Stimulated activated CD4-positive, alpha-beta T cell treated with anti-CD3 and anti-CD28 coated beads, Interleukin-4, amount 100 ng/mL, for 4 hours (primary cell): ENCODE results near the gene TAF9.
A peak's percentile ranks its signal among the peaks of the same experiment; 100 is the strongest.
"Not testable (repeated sequence)": the region's sequence is repeated elsewhere in the genome, so short reads cannot be mapped to it uniquely, and the experiment has no call there.

Source experiments
- DNase-seq, 2 experiments: peaks; one replicate each; pipeline ENCODE4 v3.0.0-alpha.2; 2020

Gene TAF9, protein sequence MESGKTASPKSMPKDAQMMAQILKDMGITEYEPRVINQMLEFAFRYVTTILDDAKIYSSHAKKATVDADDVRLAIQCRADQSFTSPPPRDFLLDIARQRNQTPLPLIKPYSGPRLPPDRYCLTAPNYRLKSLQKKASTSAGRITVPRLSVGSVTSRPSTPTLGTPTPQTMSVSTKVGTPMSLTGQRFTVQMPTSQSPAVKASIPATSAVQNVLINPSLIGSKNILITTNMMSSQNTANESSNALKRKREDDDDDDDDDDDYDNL

DNA sequence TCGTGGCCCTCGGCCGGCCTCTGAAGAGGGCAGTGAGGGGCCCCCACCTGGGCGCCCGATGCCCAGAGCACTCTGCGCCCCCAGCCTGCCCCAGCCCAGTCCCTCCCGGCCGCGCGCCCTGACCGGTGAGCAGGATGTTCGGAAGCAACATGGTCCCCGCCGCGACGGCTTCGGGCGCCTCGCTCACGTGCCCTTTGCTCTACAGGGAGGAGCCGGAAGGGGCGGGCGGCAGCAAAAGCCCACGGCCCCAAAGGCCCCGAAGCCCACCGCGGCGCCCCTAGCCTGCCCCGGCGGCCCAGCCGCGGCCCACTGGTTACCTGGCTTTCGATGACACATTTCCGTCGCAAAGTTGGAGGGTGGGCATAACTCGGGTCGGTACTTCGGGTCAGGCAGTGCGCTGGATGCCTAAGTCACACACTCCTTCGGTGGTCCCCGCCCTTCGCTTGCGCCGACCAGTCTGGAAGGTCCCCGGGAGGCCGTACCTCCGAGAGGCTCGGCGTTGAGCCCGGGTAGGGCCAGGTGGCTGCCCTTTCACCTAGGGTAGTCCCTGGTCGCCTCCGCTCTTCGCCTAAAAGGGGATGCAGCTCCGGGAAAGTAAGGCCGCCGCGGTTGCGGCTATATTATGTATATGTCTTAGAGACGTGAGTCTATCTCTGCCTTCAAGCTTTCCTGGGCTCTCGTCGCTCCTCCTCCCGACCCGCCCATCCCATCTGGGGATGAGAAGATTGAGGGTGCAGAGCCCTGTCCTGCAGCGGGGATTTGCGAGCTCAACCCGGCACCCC is at the start of gene TAF9, which contains the start of the genes AK6 and RAD17:
Gene TAF9, minus strand, starts transcription at position 181 of the 782 bp plus-strand sequence. CDS start 3,783 bp downstream, outside the sequence.
Gene AK6, minus strand, starts transcription at position 181 of the 782 bp plus-strand sequence. Its CDS starts 30 bp downstream, at position 151.
Gene RAD17, plus strand, starts transcription at position 479 of the 782 bp plus-strand sequence. CDS start 2,391 bp downstream, outside the sequence.
- peak; percentile 87 to 88 for DNase-seq

DNA sequence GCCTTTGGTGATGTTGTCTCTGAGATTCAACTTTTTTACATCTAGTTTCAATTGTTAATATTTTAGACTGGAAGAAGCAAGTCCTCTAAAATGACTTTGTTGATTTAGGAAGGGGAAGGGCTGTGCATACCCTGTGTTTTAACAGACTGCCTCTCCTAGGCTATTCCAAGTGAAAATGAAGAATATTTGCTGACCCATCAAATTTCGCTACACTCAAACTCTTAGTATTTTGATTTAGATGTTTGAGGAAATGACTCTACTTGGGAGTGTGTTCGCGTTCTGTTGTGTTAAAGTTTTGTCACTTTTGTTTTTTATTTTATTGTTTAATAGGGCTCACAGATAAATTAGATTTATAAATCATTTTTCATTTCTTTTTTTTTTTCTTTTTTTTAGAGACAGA is 49.2 kb upstream of the TAF9 start:
- no peak for DNase-seq

DNA sequence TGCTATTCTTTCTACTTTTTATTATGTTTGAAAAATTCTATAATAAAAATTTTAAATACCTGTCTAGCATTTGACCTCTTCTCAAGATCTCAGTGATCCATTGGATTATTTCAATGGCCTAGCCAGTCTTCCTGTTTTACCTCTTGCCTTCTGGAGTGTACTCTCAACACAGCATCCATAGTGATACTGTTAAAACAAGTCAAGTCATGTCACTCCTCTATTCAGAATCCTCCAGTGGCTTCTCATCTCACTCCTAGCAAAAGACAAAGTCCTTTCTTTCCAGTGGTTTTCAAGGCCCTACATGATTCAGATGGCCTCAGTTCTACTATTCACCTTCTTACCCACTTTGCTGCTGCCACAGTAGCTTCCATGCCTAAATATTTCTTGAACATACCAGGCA is 47.4 kb upstream of the TAF9 start:
- DNase-seq, result no peak

DNA sequence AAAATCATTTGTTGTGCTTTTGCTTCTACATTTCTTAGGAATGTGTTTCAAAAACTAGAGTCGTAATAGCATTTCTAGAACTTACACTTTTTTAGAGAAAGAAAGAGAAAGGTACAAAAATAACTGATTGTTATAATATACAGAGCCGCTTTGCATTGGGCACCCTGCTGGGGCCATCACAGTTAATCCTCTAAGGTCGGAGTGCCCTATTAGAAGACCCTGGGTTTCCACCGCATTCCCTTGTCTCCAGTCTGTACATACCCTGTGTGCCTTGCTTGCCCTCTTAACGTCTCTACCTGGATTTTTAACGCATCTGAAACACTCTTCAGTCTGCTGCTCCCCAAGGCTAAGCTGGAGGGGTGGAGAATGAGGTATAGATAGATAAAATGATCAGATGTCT is 46.9 kb upstream of the TAF9 start:
- DNase-seq, result no peak

DNA sequence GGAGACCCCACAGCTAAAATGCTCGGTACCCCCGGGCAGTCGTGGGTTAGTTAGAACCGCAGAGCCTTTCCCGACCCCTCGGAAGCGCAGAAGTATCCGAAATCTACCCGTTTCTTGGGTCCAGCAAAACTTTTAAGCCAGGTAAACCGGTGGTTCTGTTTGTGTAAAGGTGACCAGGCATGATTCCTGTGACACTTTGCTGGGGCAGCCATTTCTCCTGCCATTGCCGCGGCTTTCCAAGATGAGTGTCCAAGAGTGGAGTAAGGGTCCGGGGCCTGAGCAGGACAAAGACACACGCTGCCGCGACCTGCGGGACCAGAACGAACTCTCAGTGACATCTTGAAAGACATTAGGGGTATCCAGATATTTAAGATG is 46.3 kb upstream of the TAF9 start:
- no peak for DNase-seq

DNA sequence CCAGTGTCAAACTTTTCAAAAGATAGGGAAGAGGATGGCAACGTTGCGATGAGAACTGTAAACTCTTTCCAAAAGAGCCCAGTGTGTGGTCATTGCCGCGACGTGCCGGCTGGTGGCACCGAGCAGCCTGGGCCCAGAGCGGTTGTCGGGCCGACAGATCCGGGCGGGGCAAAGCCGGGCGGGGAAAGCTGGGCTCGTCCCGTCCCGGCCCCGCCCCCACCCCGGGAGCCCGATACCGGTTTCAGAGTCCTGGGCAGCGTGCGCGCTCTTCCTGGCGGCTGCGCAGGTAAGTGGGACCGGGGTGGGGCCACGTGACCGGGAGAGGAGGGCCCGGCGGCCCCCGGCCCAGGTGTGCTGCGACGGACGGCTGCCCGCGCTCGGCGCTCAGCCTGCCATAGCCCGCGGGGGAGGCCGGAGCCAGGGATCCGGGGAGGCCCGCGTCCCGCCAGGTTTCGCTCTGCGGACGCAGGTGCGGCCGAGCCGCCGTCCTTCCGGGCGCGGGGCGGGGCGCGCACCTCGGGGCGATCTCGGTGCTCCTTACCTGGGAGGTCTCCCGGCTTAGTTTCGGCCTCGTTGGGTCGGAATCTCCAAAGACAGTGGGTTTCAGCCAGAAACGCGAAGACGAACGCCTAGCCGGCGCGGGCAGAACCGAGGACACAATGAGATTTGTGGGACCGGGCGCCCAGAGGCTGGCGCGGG is 45.7 kb upstream of the TAF9 start, which contains the start of gene MARVELD2:
Gene MARVELD2, plus strand, starts transcription at position 232 of the 699 bp plus-strand sequence. CDS start 4,270 bp downstream, outside the sequence.
- DNase-seq, result peak; percentile 36 to 49

DNA sequence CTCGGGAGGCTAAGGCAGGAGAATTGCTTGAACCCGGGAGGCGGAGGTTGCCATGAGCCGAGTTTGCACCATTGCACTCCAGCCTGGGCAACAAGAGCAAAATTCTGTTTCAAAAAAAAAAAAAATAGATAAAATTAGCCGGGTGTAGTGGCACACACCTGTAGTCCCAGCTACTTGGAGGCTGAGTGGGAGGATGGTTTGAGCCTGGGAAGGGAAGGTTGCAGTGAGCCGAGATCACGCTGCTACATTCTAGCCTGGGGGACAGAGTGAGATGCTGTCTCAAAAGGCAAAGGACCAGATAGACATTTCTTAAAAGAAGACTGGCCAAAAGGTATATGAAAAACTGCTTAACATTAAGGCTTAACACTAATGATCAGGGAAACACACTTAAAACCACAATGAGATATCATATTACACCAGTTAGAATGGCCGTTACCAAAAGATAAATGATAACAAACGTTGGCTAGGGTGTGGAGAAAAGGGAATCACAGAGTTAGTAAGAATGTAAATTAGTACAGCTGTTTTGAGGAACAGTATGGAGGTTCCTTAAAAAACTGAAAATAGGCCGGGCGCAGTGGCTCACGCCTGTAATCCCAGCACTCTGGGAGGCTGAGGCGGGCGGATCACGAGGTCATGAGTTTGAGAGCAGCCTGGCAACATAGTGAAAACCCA is 35.5 kb upstream of the TAF9 start:
- DNase-seq, result no peak

DNA sequence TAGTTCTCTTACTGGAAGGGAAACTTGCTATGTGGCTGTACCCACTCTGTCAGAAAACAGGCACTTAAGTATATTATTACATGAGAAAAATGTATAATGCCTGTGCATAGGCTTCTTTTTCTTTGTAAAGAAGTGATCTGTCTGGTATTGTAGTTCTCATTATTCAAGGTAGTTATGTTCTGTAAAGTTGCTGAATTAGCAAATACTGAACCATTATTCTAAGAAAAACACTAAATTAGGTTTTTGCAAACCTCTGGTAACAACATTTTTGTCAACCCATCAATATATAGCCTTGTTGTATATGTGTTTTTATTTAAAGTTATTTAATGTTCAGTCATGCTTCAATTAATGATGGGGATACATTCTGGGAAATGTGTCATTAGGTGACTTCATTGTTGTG is 9.1 kb upstream of the TAF9 start:
- DNase-seq, result no peak

DNA sequence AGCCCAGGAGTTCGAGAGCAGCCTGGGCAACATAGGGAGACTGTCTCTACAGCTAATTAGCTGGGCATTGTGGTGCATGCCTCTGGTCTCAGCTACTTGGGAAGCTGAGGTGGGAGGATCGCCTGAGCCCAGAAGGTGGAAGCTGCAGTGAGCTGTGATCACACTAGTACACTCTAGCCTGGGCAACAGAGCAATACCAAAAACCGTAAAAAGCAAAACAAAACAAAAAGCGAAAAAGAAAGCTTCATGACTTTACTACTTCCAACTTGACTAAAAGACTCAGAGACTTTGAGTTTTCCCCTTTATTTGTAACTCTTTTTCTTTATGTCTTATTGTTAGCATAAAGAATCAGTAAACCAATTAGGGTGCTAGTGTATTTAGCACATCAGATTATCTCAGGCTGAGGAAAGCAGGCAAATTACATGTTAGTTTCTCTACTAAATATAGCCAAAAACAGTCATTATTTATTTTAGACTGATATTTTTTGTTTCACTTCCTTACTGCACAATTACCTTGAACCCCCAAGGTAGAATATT is 5.7 kb upstream of the TAF9 start:
- no peak for DNase-seq

DNA sequence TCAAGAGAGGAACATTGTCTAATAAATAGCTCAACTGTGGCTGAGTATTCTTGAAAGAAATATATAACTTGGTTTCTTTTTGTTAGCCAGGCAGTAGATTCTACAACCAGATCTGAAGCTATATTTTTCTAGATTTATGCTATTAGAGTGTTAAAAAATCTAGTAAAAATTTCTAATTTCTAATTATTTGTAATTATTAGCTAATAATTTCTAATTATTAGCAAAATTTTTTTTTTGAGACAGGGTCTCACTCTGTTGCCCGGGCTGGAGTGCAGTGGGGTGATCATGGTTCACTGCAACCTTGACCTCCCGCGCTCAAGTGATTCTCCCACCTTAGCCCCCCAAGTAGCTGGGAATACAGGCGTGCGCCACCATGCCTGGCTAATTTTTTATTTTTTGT is 3.1 kb upstream of the TAF9 start:
- no peak for DNase-seq

DNA sequence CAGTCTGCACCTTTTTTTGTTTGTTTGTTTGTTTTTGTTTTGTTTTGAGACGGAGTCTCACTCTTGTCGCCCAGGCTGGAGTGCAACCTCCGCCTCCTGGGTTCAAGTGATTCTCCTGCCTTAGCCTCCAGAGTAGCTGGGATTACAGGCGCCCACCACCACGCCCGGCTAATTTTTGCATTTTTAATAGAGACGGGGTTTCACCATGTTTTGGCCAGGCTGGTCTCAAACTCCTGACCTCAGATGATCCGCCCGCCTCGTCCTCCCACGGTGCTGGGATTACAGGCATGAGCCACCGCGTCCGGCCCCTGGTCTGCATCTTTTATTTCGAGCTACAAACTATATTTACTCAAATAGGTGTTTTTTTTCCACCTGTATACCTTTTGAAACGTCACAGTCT is 1.0 kb upstream of the TAF9 start:
- DNase-seq, result not testable (repeated sequence)

DNA sequence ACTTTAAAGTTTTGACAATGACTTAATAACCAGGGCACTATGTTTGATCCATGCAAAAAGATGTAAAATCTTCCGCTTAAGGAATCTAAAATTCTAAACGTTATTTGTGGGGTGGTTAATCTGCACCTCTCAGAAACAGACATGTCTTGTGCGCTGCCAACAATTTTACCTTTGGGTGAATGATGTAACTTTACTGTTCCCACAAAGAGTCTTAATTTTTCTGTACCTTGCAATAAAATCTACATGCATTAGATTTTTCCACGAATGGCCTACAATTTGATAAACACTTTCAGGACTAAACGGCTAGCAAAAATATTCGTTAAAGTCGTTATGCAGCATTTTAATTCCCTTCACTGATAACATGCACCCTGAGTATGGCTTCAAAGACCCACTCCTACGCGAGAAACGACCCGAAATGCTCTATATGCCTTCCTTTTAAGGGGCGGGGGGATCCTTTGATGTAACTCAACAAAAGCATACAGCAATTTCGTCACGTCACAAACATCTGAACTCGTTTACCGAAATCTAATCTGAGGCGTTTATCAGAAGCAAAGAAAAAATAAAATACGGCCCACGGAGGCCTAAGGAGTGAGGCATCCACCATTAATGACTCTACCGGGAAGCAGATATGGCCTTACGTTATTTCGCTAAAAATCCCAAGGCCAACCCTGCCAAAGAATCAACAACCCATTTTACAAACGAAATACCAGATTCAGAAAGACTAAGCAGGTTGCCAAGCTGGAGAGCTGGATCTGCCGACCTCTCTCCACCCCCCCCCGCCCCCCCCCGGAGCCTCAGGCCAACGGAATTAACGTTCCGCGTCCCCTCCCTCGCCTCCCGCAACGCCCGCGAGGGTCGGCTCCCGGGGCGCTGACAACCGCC is 621 bp downstream of the TAF9 start:
- peak in 1 of 2 experiments; percentile 42 for DNase-seq

DNA sequence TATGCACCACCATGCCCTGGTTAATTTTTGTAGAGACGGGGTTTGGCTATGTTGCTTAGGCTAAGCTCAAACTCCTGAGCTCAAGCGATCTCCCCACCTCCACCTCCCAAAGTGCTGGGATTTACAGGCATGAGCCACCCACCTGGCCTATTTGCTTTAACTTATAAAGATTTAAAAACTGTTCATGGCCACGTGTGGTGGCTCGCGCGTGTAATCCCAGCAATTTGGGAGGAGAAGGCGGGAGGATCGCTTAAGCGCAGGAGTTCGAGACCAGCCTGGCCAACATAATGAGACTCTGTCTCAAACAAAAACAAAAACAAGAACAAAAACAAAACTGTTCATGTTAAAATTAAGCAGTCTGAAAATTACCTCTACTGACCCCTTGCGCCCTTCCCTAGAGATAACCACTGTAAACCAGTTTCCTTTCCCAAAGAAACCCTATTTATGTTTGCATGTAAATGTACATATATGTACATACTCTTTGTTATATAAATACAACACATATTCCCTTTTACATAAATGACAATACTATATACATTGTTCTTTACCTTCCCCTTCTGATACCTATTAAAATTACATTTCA is 1.5 kb downstream of the TAF9 start:
- DNase-seq, result no peak

DNA sequence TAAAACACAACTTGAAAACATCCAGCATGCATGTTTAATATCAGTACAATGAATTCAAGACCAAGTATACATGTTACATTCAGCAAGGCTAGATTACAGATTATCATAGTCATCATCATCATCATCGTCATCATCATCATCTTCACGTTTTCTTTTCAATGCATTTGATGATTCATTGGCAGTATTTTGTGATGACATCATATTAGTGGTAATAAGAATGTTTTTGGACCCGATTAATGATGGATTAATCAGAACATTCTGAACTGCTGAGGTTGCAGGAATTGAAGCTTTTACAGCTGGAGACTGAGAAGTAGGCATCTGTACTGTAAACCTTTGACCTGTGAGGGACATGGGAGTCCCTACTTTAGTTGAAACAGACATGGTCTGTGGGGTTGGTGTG is 4.5 kb downstream of the TAF9 start:
- no peak for DNase-seq

DNA sequence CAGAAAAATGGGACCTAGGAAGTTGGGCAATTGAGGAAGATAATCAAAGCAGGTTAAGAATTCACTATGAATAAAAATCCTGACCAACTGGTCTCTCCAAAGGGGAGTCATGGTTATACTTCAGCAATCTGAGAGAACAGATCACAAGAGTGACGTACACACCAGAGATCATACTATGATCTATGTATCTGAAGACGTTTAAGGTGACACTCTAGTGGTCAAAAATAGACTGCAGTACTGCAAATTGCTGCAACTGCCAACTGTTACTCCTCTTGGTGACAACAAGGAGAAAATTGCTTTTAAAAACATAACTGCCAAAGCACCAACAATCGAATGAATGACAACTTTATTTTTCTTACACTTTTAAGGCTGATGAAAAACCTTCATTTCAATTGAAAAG is 4.9 kb downstream of the TAF9 start:
- DNase-seq, result no peak

DNA sequence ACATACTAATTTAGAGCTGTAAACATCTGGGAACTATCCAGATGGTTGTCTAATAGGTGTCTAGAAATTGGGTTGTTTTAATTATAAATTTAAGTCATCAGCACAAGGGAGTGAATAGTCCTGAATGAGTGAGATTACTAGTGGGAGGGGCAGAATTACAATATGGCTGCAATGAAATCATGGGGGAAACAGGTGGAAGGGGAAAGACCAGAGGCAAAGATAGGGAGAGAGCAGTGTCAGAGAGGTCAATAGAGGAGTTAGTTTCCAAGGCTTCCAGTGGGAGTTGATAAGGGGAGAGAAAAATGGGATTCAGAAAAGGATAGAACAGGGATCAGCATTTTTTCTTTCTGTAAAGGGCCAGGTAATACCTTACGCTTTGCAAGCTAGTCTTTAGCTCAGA is 8.9 kb downstream of the TAF9 start:
- DNase-seq, result no peak

DNA sequence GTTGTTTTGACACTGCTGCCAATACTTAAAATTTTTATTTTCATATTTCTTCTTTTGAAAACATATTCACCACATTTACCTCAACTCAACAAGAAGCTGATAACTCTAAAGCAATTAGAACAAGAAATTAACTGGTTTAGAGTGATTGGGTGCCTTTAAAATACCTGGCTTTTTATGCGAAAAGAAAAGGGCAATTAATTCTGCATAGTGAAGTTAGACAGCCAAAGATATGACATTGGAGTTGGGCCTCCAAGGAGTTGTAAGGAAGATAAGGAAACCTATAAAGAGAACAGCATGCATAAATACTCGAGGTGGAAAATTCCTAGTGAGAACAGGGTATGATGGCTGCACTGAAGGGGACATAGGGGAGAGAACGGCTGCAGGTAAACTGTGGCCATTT is 9.6 kb downstream of the TAF9 start:
- DNase-seq, result no peak

DNA sequence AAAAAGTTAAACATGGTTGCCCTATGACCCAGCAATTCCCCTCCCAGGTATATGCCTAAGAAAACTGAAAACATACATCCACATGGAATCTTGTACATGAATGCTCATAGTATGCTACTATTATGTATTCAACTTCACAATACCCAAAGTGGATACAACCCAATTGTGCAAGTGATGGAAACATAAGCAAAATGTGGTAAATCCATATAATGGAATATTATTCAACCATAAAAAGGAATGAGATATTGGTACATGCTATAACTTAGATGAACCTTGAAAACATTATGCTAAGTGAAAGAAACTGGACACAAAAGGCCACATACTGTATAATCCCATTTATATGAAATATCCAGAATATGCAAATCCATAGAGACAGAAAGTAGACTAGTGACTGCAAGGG is 18.7 kb downstream of the TAF9 start:
- no peak for DNase-seq

DNA sequence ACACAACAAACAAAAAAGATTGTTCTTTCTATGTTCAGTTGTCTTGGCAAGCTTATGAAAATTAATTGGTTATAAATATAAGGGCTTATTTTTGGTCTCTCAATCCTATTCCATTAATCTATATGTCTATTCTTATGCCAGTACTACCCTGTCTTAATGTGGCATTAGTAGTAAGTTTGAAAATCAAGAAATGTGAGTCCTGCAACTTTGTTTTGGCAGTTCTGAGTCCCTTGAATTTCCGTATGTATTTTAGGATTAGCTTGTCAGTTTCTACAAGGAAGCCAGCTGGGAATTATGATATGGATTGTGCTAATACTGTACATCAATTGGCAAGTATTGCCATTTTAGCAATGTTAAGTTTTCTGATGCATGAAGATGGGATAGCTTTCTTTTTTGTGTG is 26.2 kb downstream of the TAF9 start:
- no peak for DNase-seq

DNA sequence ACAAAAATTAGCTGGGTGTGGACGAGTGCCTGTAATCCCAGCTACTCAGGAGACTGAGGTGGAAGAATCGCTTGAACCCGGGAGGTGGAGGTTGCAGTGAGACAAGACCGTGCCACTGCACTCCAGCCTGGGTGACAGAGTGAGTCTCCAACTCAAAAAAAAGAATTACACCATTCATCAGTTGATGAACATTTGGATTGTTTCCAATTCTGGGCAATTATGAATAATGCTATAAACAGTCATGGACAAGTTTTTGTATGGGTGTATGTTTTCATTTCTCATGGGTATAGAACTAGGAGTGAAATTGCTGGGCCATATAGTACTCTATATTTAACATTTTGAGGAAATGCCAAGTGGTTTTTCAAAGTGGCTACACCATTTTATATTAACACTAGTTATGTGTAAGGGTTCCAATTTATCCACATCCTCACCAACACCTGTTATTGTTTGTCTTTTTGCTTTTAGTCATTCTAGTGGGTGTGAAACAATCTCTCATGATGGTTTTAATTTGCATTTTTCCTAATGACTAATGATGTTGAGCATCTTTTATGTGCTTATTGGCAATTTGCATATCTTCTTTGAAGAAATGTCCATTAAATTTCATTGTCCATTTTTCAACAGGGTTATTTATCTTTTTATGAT is 27.7 kb downstream of the TAF9 start:
- no peak for DNase-seq
